ENCODE results near the gene ST8SIA5. TPM values are rescaled to one million over a fixed set of nuclear protein-coding genes. Genes with fewer than 3 reads are reported as not detected.

ST8SIA5 gene
- total and polyA plus RNA-seq, 5 donors from 2014 or later: not detected

GRCh38 chr18:46688853-46689525, 67.9 kb downstream of the ST8SIA5 start:
- Mint-ChIP-seq H3K27ac (no peak overlapping the region), H3K36me3 (no peaks in the 10 kb centered on the region), H3K9me3 (peaks cover 0 to 2% (median 0%) of the 10 kb centered on the region in 7 donors), H3K27me3 (no peaks in the 10 kb centered on the region), H3K4me1 (no peaks in the 10 kb centered on the region), H3K4me3 (no peak overlapping the region)
- H3K4me3 ChIP-seq (ENCODE audit: low read depth, low read length): no peak overlapping the region
- DNase-seq: no peak
- H3K4me1 ChIP-seq (ENCODE audit: control insufficient read depth, insufficient read depth, low read length, poor library complexity, severe bottlenecking): no peaks in the 10 kb centered on the region
- no peak overlapping the region for H3K27ac ChIP-seq (ENCODE audit: insufficient read depth, low read length, poor library complexity, severe bottlenecking)
- no peaks in the 10 kb centered on the region for H3K9me3 ChIP-seq (ENCODE audit: control insufficient read depth in 2 of 2, low read length in 2 of 2)
- H3K36me3 ChIP-seq (ENCODE audit: control insufficient read depth, insufficient read depth, low read length): no peaks in the 10 kb centered on the region
- ATAC-seq (ENCODE audit: low read depth in 2 of 2): no peak
- no peaks in the 10 kb centered on the region for H3K27me3 ChIP-seq (ENCODE audit: control insufficient read depth, insufficient read depth, low read length)

- no peak overlapping the region for H3K27ac Mint-ChIP-seq
- ATAC-seq (ENCODE audit: low read depth in 2 of 2) (no peak), DNase-seq (no peak)
- Histone ChIP-seq H3K4me1 (ENCODE audit: control insufficient read depth, insufficient read depth, low read length, poor library complexity, severe bottlenecking) (no peaks in the 10 kb centered on the region), H3K36me3 (ENCODE audit: control insufficient read depth, insufficient read depth, low read length) (no peaks in the 10 kb centered on the region), H3K4me3 (ENCODE audit: low read depth, low read length) (no peak overlapping the region), H3K9me3 (ENCODE audit: control insufficient read depth in 2 of 2, low read length in 2 of 2) (no peaks in the 10 kb centered on the region), H3K27ac (ENCODE audit: insufficient read depth, low read length, poor library complexity, severe bottlenecking) (no peak overlapping the region), H3K27me3 (ENCODE audit: control insufficient read depth, insufficient read depth, low read length) (no peaks in the 10 kb centered on the region)
- H3K4me3 Mint-ChIP-seq: no peak overlapping the region
- H3K27me3 Mint-ChIP-seq: no peaks in the 10 kb centered on the region
- H3K36me3 Mint-ChIP-seq: no peaks in the 10 kb centered on the region
- H3K4me1 Mint-ChIP-seq: no peaks in the 10 kb centered on the region
- no peaks in the 10 kb centered on the region for H3K9me3 Mint-ChIP-seq
Measured at GRCh38 chr18:46686186-46686585, 70.7 kb downstream of the ST8SIA5 start.

- no peaks in the 10 kb centered on the region for H3K36me3 ChIP-seq (ENCODE audit: control insufficient read depth, insufficient read depth, low read length)
- H3K27me3 Mint-ChIP-seq: no peaks in the 10 kb centered on the region
- no peak overlapping the region for H3K27ac Mint-ChIP-seq
- no peaks in the 10 kb centered on the region for H3K36me3 Mint-ChIP-seq
- no peaks in the 10 kb centered on the region for H3K9me3 Mint-ChIP-seq
- no peaks in the 10 kb centered on the region for H3K27me3 ChIP-seq (ENCODE audit: control insufficient read depth, insufficient read depth, low read length)
- no peaks in the 10 kb centered on the region for H3K9me3 ChIP-seq (ENCODE audit: control insufficient read depth in 2 of 2, low read length in 2 of 2)
- ATAC-seq (ENCODE audit: low read depth in 2 of 2): no peak
- no peaks in the 10 kb centered on the region for H3K4me1 Mint-ChIP-seq
- H3K4me3 ChIP-seq (ENCODE audit: low read depth, low read length): no peak overlapping the region
- no peak for DNase-seq
- H3K27ac ChIP-seq (ENCODE audit: insufficient read depth, low read length, poor library complexity, severe bottlenecking): no peak overlapping the region
- H3K4me3 Mint-ChIP-seq: no peak overlapping the region
- H3K4me1 ChIP-seq (ENCODE audit: control insufficient read depth, insufficient read depth, low read length, poor library complexity, severe bottlenecking): no peaks in the 10 kb centered on the region
Measured at GRCh38 chr18:46683252-46683651, 73.6 kb downstream of the ST8SIA5 start.

DNA sequence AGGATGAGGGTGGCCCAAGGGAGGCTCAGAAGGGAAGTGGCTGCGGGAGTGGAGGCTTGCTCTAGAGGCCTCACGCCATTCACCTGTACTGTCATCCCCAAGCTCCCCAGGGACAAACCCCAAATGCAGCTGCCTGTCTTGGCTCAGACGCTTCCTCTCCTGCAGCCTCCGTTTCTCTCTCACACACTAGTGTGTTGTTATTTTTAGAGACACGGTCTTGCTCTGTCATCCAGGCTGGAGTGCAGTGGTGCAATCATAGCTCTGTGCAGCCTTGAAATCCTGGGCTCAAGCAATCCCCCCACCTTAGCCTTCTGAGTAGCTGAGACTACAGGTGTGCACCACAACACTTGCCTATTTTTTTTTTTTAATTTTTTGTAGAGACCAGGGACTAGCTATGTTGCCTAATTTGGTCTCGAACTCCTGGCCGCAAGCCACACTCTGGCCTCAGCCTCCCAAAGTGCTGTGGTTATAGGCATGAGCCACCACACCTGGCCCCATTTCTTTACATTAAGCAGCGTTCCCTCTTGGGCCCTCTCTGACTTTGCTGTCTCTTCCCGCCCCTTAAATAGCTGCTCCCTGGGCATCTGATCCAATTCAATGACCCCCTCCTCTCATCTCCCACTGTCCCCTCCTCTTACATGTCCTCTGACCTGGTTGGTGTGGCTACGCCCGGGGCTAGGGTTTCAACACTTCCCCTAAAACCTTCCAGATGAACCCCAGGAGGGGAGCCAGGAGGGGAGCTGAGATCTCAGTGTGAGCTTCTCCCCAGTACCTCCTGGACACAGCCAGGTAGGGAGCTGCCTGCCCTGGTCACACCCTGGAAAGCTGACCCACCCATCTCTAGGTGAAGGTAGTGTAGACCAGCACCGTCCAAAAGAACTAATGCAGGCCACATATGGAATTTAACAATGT, 75.8 kb downstream of the ST8SIA5 start:
- Mint-ChIP-seq H3K4me3 (no peak overlapping the region), H3K27ac (no peak overlapping the region), H3K27me3 (no peaks in the 10 kb centered on the region), H3K4me1 (no peaks in the 10 kb centered on the region), H3K9me3 (no peaks in the 10 kb centered on the region), H3K36me3 (no peaks in the 10 kb centered on the region)
- H3K4me3 ChIP-seq (ENCODE audit: low read depth, low read length): no peak overlapping the region
- ATAC-seq (ENCODE audit: low read depth in 2 of 2): no peak
- H3K27ac ChIP-seq (ENCODE audit: insufficient read depth, low read length, poor library complexity, severe bottlenecking): no peak overlapping the region
- DNase-seq: no peak
- H3K27me3 ChIP-seq (ENCODE audit: control insufficient read depth, insufficient read depth, low read length): no peaks in the 10 kb centered on the region
- no peaks in the 10 kb centered on the region for H3K4me1 ChIP-seq (ENCODE audit: control insufficient read depth, insufficient read depth, low read length, poor library complexity, severe bottlenecking)
- no peaks in the 10 kb centered on the region for H3K36me3 ChIP-seq (ENCODE audit: control insufficient read depth, insufficient read depth, low read length)
- H3K9me3 ChIP-seq (ENCODE audit: control insufficient read depth in 2 of 2, low read length in 2 of 2): no peaks in the 10 kb centered on the region

- no peaks in the 10 kb centered on the region for H3K4me1 ChIP-seq (ENCODE audit: control insufficient read depth, insufficient read depth, low read length, poor library complexity, severe bottlenecking)
- no peak overlapping the region for H3K4me3 Mint-ChIP-seq
- H3K27ac ChIP-seq (ENCODE audit: insufficient read depth, low read length, poor library complexity, severe bottlenecking): no peak overlapping the region
- no peak overlapping the region for H3K27ac Mint-ChIP-seq
- H3K36me3 Mint-ChIP-seq: peaks cover 4% of the 10 kb centered on the region
- DNase-seq (no peak), ATAC-seq (ENCODE audit: low read depth in 2 of 2) (no peak)
- no peak overlapping the region for H3K4me3 ChIP-seq (ENCODE audit: low read depth, low read length)
- H3K9me3 ChIP-seq (ENCODE audit: control insufficient read depth in 2 of 2, low read length in 2 of 2): no peaks in the 10 kb centered on the region
- no peaks in the 10 kb centered on the region for H3K4me1 Mint-ChIP-seq
- no peaks in the 10 kb centered on the region for H3K27me3 ChIP-seq (ENCODE audit: control insufficient read depth, insufficient read depth, low read length)
- H3K27me3 Mint-ChIP-seq: no peaks in the 10 kb centered on the region
- no peaks in the 10 kb centered on the region for H3K36me3 ChIP-seq (ENCODE audit: control insufficient read depth, insufficient read depth, low read length)
- H3K9me3 Mint-ChIP-seq: peaks cover 0 to 3% (median 0%) of the 10 kb centered on the region in 7 donors
Measured at GRCh38 chr18:46679846-46680598, 76.8 kb downstream of the ST8SIA5 start.

- H3K27ac Mint-ChIP-seq: no peak overlapping the region
- Histone ChIP-seq H3K4me1 (ENCODE audit: control insufficient read depth, insufficient read depth, low read length, poor library complexity, severe bottlenecking) (no peaks in the 10 kb centered on the region), H3K27me3 (ENCODE audit: control insufficient read depth, insufficient read depth, low read length) (no peaks in the 10 kb centered on the region), H3K4me3 (ENCODE audit: low read depth, low read length) (no peak overlapping the region), H3K36me3 (ENCODE audit: control insufficient read depth, insufficient read depth, low read length) (no peaks in the 10 kb centered on the region), H3K27ac (ENCODE audit: insufficient read depth, low read length, poor library complexity, severe bottlenecking) (no peak overlapping the region), H3K9me3 (ENCODE audit: control insufficient read depth in 2 of 2, low read length in 2 of 2) (no peaks in the 10 kb centered on the region)
- peaks cover 9% of the 10 kb centered on the region for H3K27me3 Mint-ChIP-seq
- no peak for DNase-seq
- H3K4me3 Mint-ChIP-seq: no peak overlapping the region
- ATAC-seq (ENCODE audit: low read depth in 2 of 2): no peak
- peaks cover 4% of the 10 kb centered on the region for H3K36me3 Mint-ChIP-seq
- H3K4me1 Mint-ChIP-seq: no peaks in the 10 kb centered on the region
- peaks cover 0 to 3% (median 0%) of the 10 kb centered on the region in 7 donors for H3K9me3 Mint-ChIP-seq
Measured at GRCh38 chr18:46678785-46679399, 78.0 kb downstream of the ST8SIA5 start.

GRCh38 chr18:46678041-46678440, 78.8 kb downstream of the ST8SIA5 start:
- Histone ChIP-seq H3K4me1 (ENCODE audit: control insufficient read depth, insufficient read depth, low read length, poor library complexity, severe bottlenecking) (no peaks in the 10 kb centered on the region), H3K27me3 (ENCODE audit: control insufficient read depth, insufficient read depth, low read length) (no peaks in the 10 kb centered on the region), H3K9me3 (ENCODE audit: control insufficient read depth in 2 of 2, low read length in 2 of 2) (no peaks in the 10 kb centered on the region), H3K27ac (ENCODE audit: insufficient read depth, low read length, poor library complexity, severe bottlenecking) (no peak overlapping the region), H3K36me3 (ENCODE audit: control insufficient read depth, insufficient read depth, low read length) (no peaks in the 10 kb centered on the region), H3K4me3 (ENCODE audit: low read depth, low read length) (no peak overlapping the region)
- no peak overlapping the region for H3K4me3 Mint-ChIP-seq
- H3K27me3 Mint-ChIP-seq: peaks cover 12% of the 10 kb centered on the region
- peaks cover 0 to 3% (median 0%) of the 10 kb centered on the region in 7 donors for H3K9me3 Mint-ChIP-seq
- peaks cover 4% of the 10 kb centered on the region for H3K36me3 Mint-ChIP-seq
- no peak overlapping the region for H3K27ac Mint-ChIP-seq
- H3K4me1 Mint-ChIP-seq: no peaks in the 10 kb centered on the region
- ATAC-seq (ENCODE audit: low read depth in 2 of 2) (no peak), DNase-seq (no peak)

Measured in CD4-positive, CD25-positive, alpha-beta regulatory T cell (primary cell).